ENCODE results near the gene ITIH3. TPM values are rescaled to one million over a fixed set of nuclear protein-coding genes. Genes with fewer than 3 reads are reported as not detected.

The ITIH3 gene
- total RNA-seq, 1 experiment from 2014 or later = 0.67 TPM

- Histone ChIP-seq H3K4me1 (ENCODE audit: control insufficient read depth, insufficient read depth, low read length) (no peaks in the 10 kb centered on the region), H3K36me3 (ENCODE audit: control insufficient read depth, insufficient read depth, low read length) (no peaks in the 10 kb centered on the region), H3K9me3 (ENCODE audit: control insufficient read depth, insufficient read depth, low read depth, low read length) (no peaks in the 10 kb centered on the region), H3K27ac (ENCODE audit: low read length) (no peak overlapping the region), H3K27me3 (ENCODE audit: control insufficient read depth, insufficient read depth, low read length) (no peaks in the 10 kb centered on the region), H3K4me3 (ENCODE audit: low read depth in 2 of 2, low read length in 2 of 2) (no peak overlapping the region)
- TF ChIP-seq SIN3A (IDR thresholded peaks at IDR 0.05; ENCODE audit: borderline replicate concordance, insufficient read depth, low read depth, low read length) (no peak), CTCF (IDR thresholded peaks at IDR 0.05) (no peak), POLR2AphosphoS5 (IDR thresholded peaks at IDR 0.05; ENCODE audit: low read depth, low read length) (no peak), TCF7L2 (IDR thresholded peaks at IDR 0.05; ENCODE audit: low read depth, low read length) (no peak), REST (IDR thresholded peaks at IDR 0.05; ENCODE audit: insufficient read depth in 1 of 2, low read depth in 2 of 2, low read length in 1 of 2) (no peak)
- intact Hi-C loops (cut with micrococcal nuclease; ENCODE audit: unreplicated experiment) = no loop called here
- ATAC-seq = no peak
- in situ Hi-C loops (cut with HindIII; ENCODE audit: low pct_unique_long_range_greater_than_20kb, low sequenced_read_pairs) = no loop called here
- BruUV-seq (replicated peaks) = no TSS peak
- ChIA-PET POLR2A (no interaction called here), CTCF (no interaction called here)
- no peak for DNase-seq (ENCODE audit: low read depth, low spot score)
Measured at GRCh38 chr3:52847241-52847640, 52.6 kb downstream of the ITIH3 start.

DNA sequence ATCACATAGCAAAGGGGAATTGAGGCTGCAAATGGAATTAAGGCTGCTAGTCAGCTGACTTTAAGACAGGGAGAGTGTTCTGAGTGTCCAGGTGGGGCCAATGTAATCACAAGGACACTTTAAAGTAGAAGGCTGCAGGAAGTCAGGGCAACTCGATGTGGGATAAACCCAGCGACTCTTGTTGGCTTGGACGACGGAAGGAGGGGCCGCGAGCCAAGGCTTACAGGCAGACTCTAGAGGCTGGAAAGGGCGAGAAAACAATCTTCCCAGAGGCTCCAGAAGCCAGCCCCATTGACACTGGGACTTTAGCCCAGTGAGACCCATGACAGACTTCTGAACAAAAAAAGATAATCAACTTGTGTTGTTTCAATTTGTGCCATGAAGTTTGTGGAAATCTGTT is 53.1 kb downstream of the ITIH3 start:
- POLR2A ChIA-PET = no interaction called here
- DNase-seq (ENCODE audit: low read depth, low spot score) = no peak
- no peaks in the 10 kb centered on the region for H3K27me3 ChIP-seq (ENCODE audit: control insufficient read depth, insufficient read depth, low read length)
- no TSS peak for BruUV-seq (replicated peaks)
- H3K36me3 ChIP-seq (ENCODE audit: control insufficient read depth, insufficient read depth, low read length) = no peaks in the 10 kb centered on the region
- no peak for ATAC-seq
- no peak for TF ChIP-seq SIN3A (IDR thresholded peaks at IDR 0.05; ENCODE audit: borderline replicate concordance, insufficient read depth, low read depth, low read length)
- TF ChIP-seq TCF7L2 (IDR thresholded peaks at IDR 0.05; ENCODE audit: low read depth, low read length) = no peak
- no peak for TF ChIP-seq REST (IDR thresholded peaks at IDR 0.05; ENCODE audit: insufficient read depth in 1 of 2, low read depth in 2 of 2, low read length in 1 of 2)
- TF ChIP-seq CTCF (IDR thresholded peaks at IDR 0.05) = no peak
- CTCF ChIA-PET = no interaction called here
- intact Hi-C loops (cut with micrococcal nuclease; ENCODE audit: unreplicated experiment) (no loop called here), in situ Hi-C loops (cut with HindIII; ENCODE audit: low pct_unique_long_range_greater_than_20kb, low sequenced_read_pairs) (no loop called here)
- no peaks in the 10 kb centered on the region for H3K9me3 ChIP-seq (ENCODE audit: control insufficient read depth, insufficient read depth, low read depth, low read length)
- no peaks in the 10 kb centered on the region for H3K4me1 ChIP-seq (ENCODE audit: control insufficient read depth, insufficient read depth, low read length)
- no peak overlapping the region for H3K27ac ChIP-seq (ENCODE audit: low read length)
- no peak overlapping the region for H3K4me3 ChIP-seq (ENCODE audit: low read depth in 2 of 2, low read length in 2 of 2)
